ENCODE measurements around the gene ARL16. TPM values are rescaled to one million over a fixed set of nuclear protein-coding genes. Genes with fewer than 3 reads are reported as not detected.

ARL16 gene
- polyA plus RNA-seq, 1 donor (not counting 4 experiments of a cell fraction or from before 2014, with no cell fraction given) = 48.7 TPM

- DNase-seq (ENCODE audit: low read depth, low spot score) = peak; percentile 69
- Histone ChIP-seq H2AFZ (ENCODE audit: control insufficient read depth, low read length) (peak overlapping the region; percentile 36), H3K9me3 (ENCODE audit: control insufficient read depth, low read depth, low read length) (no peaks in the 10 kb centered on the region), H3K9ac (ENCODE audit: control insufficient read depth, extremely low read depth, insufficient read depth, low read length) (peak overlapping the region; percentile 42), H3K36me3 (ENCODE audit: control insufficient read depth in 2 of 2, extremely low read depth in 1 of 2, insufficient read depth in 2 of 2, low read length in 2 of 2) (peaks cover 0 to 3% of the 10 kb centered on the region in 2 experiments), H3K4me1 (ENCODE audit: control insufficient read depth, extremely low read depth, insufficient read depth, low read length) (peaks cover 17% of the 10 kb centered on the region), H4K20me1 (ENCODE audit: control insufficient read depth, extremely low read depth, insufficient read depth, low read length) (peaks cover under 1% of the 10 kb centered on the region), H3K27me3 (ENCODE audit: control insufficient read depth, extremely low read depth, insufficient read depth, low read length) (peaks cover 4% of the 10 kb centered on the region), H3K9me1 (ENCODE audit: control insufficient read depth, extremely low read depth, insufficient read depth, low read length) (no peaks in the 10 kb centered on the region), H3K27ac (ENCODE audit: control insufficient read depth, insufficient read depth, low read length) (peak overlapping the region; percentile 19), H3K79me2 (ENCODE audit: control insufficient read depth, insufficient read depth, low read length) (no peaks in the 10 kb centered on the region), H3K4me2 (ENCODE audit: control insufficient read depth, extremely low read depth, insufficient read depth, low read depth, low read length) (peak overlapping the region; percentile 34), H3K4me3 (ENCODE audit: control insufficient read depth in 2 of 3, extremely low read depth in 1 of 3, insufficient read depth in 2 of 3, low read depth in 1 of 3, low read length in 3 of 3) (peak overlapping the region in 1 of 3 experiments; percentile 16)
- peak; percentile 44 for FAIRE-seq
- TF ChIP-seq, protein P1, sequence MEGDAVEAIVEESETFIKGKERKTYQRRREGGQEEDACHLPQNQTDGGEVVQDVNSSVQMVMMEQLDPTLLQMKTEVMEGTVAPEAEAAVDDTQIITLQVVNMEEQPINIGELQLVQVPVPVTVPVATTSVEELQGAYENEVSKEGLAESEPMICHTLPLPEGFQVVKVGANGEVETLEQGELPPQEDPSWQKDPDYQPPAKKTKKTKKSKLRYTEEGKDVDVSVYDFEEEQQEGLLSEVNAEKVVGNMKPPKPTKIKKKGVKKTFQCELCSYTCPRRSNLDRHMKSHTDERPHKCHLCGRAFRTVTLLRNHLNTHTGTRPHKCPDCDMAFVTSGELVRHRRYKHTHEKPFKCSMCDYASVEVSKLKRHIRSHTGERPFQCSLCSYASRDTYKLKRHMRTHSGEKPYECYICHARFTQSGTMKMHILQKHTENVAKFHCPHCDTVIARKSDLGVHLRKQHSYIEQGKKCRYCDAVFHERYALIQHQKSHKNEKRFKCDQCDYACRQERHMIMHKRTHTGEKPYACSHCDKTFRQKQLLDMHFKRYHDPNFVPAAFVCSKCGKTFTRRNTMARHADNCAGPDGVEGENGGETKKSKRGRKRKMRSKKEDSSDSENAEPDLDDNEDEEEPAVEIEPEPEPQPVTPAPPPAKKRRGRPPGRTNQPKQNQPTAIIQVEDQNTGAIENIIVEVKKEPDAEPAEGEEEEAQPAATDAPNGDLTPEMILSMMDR (optimal IDR thresholded peaks at IDR 0.05 in 1 of 3, IDR thresholded peaks at IDR 0.05 in 1 of 3, conservative IDR thresholded peaks at IDR 0.05 in 1 of 3; ENCODE audit: extremely low read depth in 1 of 3, insufficient read depth in 2 of 3, low read length in 3 of 3) = no peak
- dilution Hi-C loops (cut with MboI; ENCODE audit: extremely low pct_ligation_motif_present, low sequenced_read_pairs) = no loop called here
Measured at GRCh38 chr17:81641825-81642489, 41.6 kb downstream of the ARL16 start.

- no peaks in the 10 kb centered on the region for H3K9me3 ChIP-seq (ENCODE audit: control insufficient read depth, low read depth, low read length)
- DNase-seq (ENCODE audit: low read depth, low spot score) (no peak), FAIRE-seq (no peak)
- H3K36me3 ChIP-seq (ENCODE audit: control insufficient read depth in 2 of 2, extremely low read depth in 1 of 2, insufficient read depth in 2 of 2, low read length in 2 of 2) = no peaks in the 10 kb centered on the region
- H4K20me1 ChIP-seq (ENCODE audit: control insufficient read depth, extremely low read depth, insufficient read depth, low read length) = no peaks in the 10 kb centered on the region
- dilution Hi-C loops (cut with MboI; ENCODE audit: extremely low pct_ligation_motif_present, low sequenced_read_pairs) = no loop called here
- TF ChIP-seq, protein P1 (optimal IDR thresholded peaks at IDR 0.05 in 1 of 3, IDR thresholded peaks at IDR 0.05 in 1 of 3, conservative IDR thresholded peaks at IDR 0.05 in 1 of 3; ENCODE audit: extremely low read depth in 1 of 3, insufficient read depth in 2 of 3, low read length in 3 of 3) = no peak
- no peak for TF ChIP-seq EZH2 (IDR thresholded peaks at IDR 0.05; ENCODE audit: low read length)
- H3K79me2 ChIP-seq (ENCODE audit: control insufficient read depth, insufficient read depth, low read length) = peaks cover 17% of the 10 kb centered on the region
- H3K9me1 ChIP-seq (ENCODE audit: control insufficient read depth, extremely low read depth, insufficient read depth, low read length) = no peaks in the 10 kb centered on the region
- no peaks in the 10 kb centered on the region for H3K27me3 ChIP-seq (ENCODE audit: control insufficient read depth, extremely low read depth, insufficient read depth, low read length)
- no peak overlapping the region for H3K9ac ChIP-seq (ENCODE audit: control insufficient read depth, extremely low read depth, insufficient read depth, low read length)
- H3K4me3 ChIP-seq (ENCODE audit: control insufficient read depth in 2 of 3, extremely low read depth in 1 of 3, insufficient read depth in 2 of 3, low read depth in 1 of 3, low read length in 3 of 3) = no peak overlapping the region
- no peak overlapping the region for H3K4me2 ChIP-seq (ENCODE audit: control insufficient read depth, extremely low read depth, insufficient read depth, low read depth, low read length)
- no peak overlapping the region for H2AFZ ChIP-seq (ENCODE audit: control insufficient read depth, low read length)
- peaks cover 25% of the 10 kb centered on the region for H3K4me1 ChIP-seq (ENCODE audit: control insufficient read depth, extremely low read depth, insufficient read depth, low read length)
- no peak overlapping the region for H3K27ac ChIP-seq (ENCODE audit: control insufficient read depth, insufficient read depth, low read length)
Measured at GRCh38 chr17:81640011-81640410, 43.6 kb downstream of the ARL16 start.

Data from keratinocyte (primary cell).